Ectodermal cell (in vitro differentiated cells): ENCODE measurements around the gene SPART.
"Not testable (repeated sequence)": the region's sequence is repeated elsewhere in the genome, so short reads cannot be mapped to it uniquely, and the experiment has no call there.

Experiments used
- H3K27ac ChIP-seq: 2 replicates; pipeline ENCODE4 v1.7.0; 2013; ENCODE audit warnings: mild to moderate bottlenecking, low read depth, low read length; ENCODE audit not compliant: insufficient read depth, poor library complexity, severe bottlenecking
- H3K27me3 ChIP-seq: 2 replicates; pipeline ENCODE4 v1.7.0; 2013; ENCODE audit warnings: mild to moderate bottlenecking, low read length; ENCODE audit not compliant: insufficient read depth, control insufficient read depth, poor library complexity, severe bottlenecking
- H3K36me3 ChIP-seq: one replicate; pipeline ENCODE4 v1.7.0; 2013; ENCODE audit warnings: low read length; ENCODE audit not compliant: control insufficient read depth, insufficient read depth
- H3K4me1 ChIP-seq: one replicate; pipeline ENCODE4 v1.7.0; 2013; ENCODE audit warnings: low read length; ENCODE audit not compliant: control insufficient read depth, insufficient read depth
- H3K4me3 ChIP-seq: 2 replicates; pipeline ENCODE4 v1.7.0; 2013; ENCODE audit warnings: low read depth, low read length, control low read depth; ENCODE audit not compliant: insufficient read depth
- H3K9me3 ChIP-seq: 2 replicates; pipeline ENCODE4 v1.7.0; 2013; ENCODE audit warnings: mild to moderate bottlenecking, low read length, moderate library complexity; ENCODE audit not compliant: control insufficient read depth
- WGBS, 2 experiments: methylation state at CpG; one replicate each; pipeline ENCODE4 v1.1.7; 2013; ENCODE audit warnings: missing lambda C conversion rate in 2 of 2; 5-methylcytosine and 5-hydroxymethylcytosine counted together

The SPART gene

GRCh38 chr13:36339600-36340155 is 6.5 kb downstream of the SPART start:
- Histone ChIP-seq H3K4me1 (no peaks in the 10 kb centered on the region), H3K4me3 (no peak overlapping the region), H3K9me3 (no peaks in the 10 kb centered on the region), H3K36me3 (no peaks in the 10 kb centered on the region), H3K27me3 (peaks cover 8% of the 10 kb centered on the region), H3K27ac (no peak overlapping the region)
- WGBS, 2 experiments: 96 to 99% methylated on average over 3 of the region's 4 CpGs

GRCh38 chr13:36337938-36338641 is 8.1 kb downstream of the SPART start:
- H3K36me3 ChIP-seq: no peaks in the 10 kb centered on the region
- H3K9me3 ChIP-seq: no peaks in the 10 kb centered on the region
- no peak overlapping the region for H3K27ac ChIP-seq
- WGBS, 2 experiments: 57 to 62% methylated on average over 3 of the region's 3 CpGs
- no peak overlapping the region for H3K4me3 ChIP-seq
- H3K4me1 ChIP-seq: no peaks in the 10 kb centered on the region
- H3K27me3 ChIP-seq: no peaks in the 10 kb centered on the region

- Histone ChIP-seq H3K27me3 (no peaks in the 10 kb centered on the region), H3K36me3 (no peaks in the 10 kb centered on the region), H3K4me1 (no peaks in the 10 kb centered on the region), H3K27ac (no peak overlapping the region), H3K9me3 (no peaks in the 10 kb centered on the region), H3K4me3 (no peak overlapping the region)
Observed at GRCh38 chr13:36332986-36333385, 13.2 kb downstream of the SPART start.

- H3K4me1 ChIP-seq, H3K36me3 ChIP-seq, H3K27me3 ChIP-seq: not testable (repeated sequence)
Observed at GRCh38 chr13:36332255-36332654, 13.9 kb downstream of the SPART start.

GRCh38 chr13:36331280-36331679 is 14.9 kb downstream of the SPART start:
- WGBS, 2 experiments: 51 to 67% methylated on average over 4 of the region's 4 CpGs
- no peak overlapping the region for H3K4me3 ChIP-seq
- no peaks in the 10 kb centered on the region for H3K4me1 ChIP-seq
- no peaks in the 10 kb centered on the region for H3K27me3 ChIP-seq
- H3K27ac ChIP-seq: no peak overlapping the region
- no peaks in the 10 kb centered on the region for H3K36me3 ChIP-seq
- no peaks in the 10 kb centered on the region for H3K9me3 ChIP-seq

More at GRCh38 chr13:36332255-36332654, 13.9 kb downstream of the SPART start:
- not testable (repeated sequence) for H3K4me3 ChIP-seq, H3K9me3 ChIP-seq, H3K27ac ChIP-seq

- Histone ChIP-seq H3K27ac (no peak overlapping the region), H3K4me1 (no peaks in the 10 kb centered on the region), H3K4me3 (no peak overlapping the region), H3K36me3 (no peaks in the 10 kb centered on the region), H3K27me3 (no peaks in the 10 kb centered on the region), H3K9me3 (no peaks in the 10 kb centered on the region)
- WGBS, 2 experiments: 91 to 95% methylated on average over 3 of the region's 4 CpGs
Observed at GRCh38 chr13:36329361-36329760, 16.8 kb downstream of the SPART start.

- no peaks in the 10 kb centered on the region for H3K9me3 ChIP-seq
- H3K27me3 ChIP-seq: no peaks in the 10 kb centered on the region
- no peaks in the 10 kb centered on the region for H3K36me3 ChIP-seq
- WGBS, 2 experiments: 89 to 93% methylated on average over 2 of the region's 2 CpGs
- no peak overlapping the region for H3K27ac ChIP-seq
- H3K4me1 ChIP-seq: no peaks in the 10 kb centered on the region
- no peak overlapping the region for H3K4me3 ChIP-seq
Observed at GRCh38 chr13:36328821-36329220, 17.4 kb downstream of the SPART start.

GRCh38 chr13:36325912-36326311 is 20.3 kb downstream of the SPART start:
- H3K4me1 ChIP-seq: no peaks in the 10 kb centered on the region
- no peaks in the 10 kb centered on the region for H3K9me3 ChIP-seq
- no CpG with 5 or more reads among the region's 1 CpG for WGBS, 2 experiments
- H3K27ac ChIP-seq: no peak overlapping the region
- no peaks in the 10 kb centered on the region for H3K27me3 ChIP-seq
- H3K4me3 ChIP-seq: no peak overlapping the region
- no peaks in the 10 kb centered on the region for H3K36me3 ChIP-seq

- not testable (repeated sequence) for H3K4me3 ChIP-seq, H3K27me3 ChIP-seq, H3K9me3 ChIP-seq, H3K4me1 ChIP-seq, H3K36me3 ChIP-seq, H3K27ac ChIP-seq
- 53 to 59% methylated on average over 5 of the region's 5 CpGs for WGBS, 2 experiments
Observed at GRCh38 chr13:36324881-36325280, 21.3 kb downstream of the SPART start.

- H3K27ac ChIP-seq: no peak overlapping the region
- H3K9me3 ChIP-seq: no peaks in the 10 kb centered on the region
- no peak overlapping the region for H3K4me3 ChIP-seq
- H3K27me3 ChIP-seq: no peaks in the 10 kb centered on the region
- H3K4me1 ChIP-seq: no peaks in the 10 kb centered on the region
- WGBS, 2 experiments: 97 to 100% methylated on average over 1 of the region's 1 CpG
- H3K36me3 ChIP-seq: no peaks in the 10 kb centered on the region
Observed at GRCh38 chr13:36323951-36324566, 22.1 kb downstream of the SPART start.
